ENCODE results near the gene VMP1.
"Not testable (repeated sequence)": the region's sequence is repeated elsewhere in the genome, so short reads cannot be mapped to it uniquely, and the experiment has no call there.

Gene VMP1

DNA sequence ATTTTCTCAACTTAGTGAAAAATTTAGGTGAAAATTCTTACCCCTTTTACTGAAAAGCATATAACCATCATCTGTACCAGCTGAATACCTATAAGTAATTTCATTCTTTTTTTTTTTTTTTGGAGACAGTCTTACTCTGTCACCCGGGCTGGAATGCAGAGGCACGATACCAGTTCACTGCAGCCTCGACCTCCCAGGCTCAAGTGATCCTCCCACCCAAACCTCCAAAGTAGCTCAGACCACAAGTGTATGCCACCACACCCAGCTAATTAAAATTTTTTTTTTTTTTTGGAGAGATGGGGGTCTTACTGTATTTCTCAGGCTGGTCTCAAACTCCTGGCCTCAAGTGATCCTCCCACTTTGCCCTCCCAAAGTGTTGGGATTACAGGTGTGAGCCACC is 151.5 kb downstream of the VMP1 start:
- DNase-seq (ENCODE audit: low read depth, low spot score) = no peak

DNA sequence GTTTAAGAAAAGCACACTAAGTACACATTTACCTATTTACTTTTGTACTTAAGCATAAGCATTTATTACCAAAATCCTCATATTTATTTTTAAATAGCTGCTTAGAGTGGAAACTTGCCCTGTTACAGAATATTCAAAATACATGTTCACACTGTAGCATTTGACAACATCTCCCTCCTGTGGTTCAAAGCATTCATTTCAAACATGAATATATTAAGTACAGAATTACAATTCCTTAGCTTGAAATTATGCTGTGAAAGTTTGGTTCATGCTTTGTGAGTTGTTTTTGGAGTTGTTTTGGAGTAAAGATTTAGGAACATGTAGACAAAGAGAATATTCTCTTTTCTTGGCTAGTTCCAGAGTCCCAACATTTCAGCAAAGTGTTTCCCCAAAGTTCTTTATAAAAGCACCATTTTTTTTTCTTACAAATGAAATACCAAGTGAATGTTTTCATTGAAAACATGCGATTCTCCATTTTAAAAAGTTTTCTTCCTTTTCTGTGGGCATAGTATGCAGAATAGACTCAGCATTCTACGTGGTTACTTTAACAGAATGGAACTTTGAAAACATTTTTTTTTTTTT is 152.1 kb downstream of the VMP1 start:
- DNase-seq (ENCODE audit: low read depth, low spot score) = no peak

DNA sequence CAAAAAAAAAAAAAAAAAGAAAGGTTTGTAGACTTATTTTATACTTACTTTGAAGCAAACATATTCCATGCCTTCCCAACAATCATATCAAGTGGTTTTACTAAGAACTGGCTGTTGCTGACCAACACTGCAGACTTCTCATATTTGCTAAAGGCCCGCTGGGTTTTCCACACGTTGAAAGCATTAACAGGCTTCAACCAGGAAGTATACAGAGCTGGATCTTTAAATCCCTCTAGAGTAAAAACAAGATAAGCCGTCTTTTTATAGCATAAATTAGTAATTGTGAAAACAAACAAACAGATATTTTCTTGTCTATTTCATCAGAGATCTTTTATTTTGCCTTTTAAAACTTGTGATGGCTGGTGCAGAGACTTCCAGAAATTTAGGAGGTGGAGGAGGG is 156.2 kb downstream of the VMP1 start:
- DNase-seq (ENCODE audit: low read depth, low spot score) = no peak

DNA sequence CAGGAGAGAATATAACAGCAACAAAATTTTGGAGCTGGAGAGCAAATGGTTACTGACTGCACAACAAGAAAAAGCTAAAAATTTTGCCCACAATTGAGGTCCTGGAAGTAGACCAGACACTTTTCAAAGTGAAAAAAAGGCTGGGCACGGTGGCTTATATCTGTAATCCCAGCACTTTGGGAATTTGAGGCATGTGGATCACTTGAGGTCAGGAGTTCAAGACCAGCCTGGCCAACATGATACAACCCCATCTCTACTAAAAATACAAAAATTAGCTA is 162.4 kb downstream of the VMP1 start:
- DNase-seq (ENCODE audit: low read depth, low spot score) = no peak

DNA sequence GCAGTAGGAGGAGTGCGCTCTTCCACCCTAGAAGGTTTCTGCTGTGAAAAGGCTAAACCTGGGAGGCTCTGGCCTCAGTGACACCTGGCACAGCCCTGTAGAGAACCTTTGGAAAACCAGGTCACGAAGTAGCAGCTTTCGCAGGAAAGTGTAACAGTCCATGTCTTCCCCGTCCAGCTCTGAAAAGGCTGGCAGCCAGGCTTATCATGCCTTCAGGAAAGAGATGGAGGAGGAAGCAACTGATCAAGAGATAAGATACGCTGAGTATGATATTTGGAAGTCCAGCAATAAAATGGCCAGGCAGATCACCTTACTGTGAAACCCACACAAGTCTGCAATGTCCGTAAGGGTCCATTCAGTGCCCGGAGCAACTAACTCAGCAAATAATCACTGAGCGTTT is 163.0 kb downstream of the VMP1 start:
- no peak for DNase-seq (ENCODE audit: low read depth, low spot score)

DNA sequence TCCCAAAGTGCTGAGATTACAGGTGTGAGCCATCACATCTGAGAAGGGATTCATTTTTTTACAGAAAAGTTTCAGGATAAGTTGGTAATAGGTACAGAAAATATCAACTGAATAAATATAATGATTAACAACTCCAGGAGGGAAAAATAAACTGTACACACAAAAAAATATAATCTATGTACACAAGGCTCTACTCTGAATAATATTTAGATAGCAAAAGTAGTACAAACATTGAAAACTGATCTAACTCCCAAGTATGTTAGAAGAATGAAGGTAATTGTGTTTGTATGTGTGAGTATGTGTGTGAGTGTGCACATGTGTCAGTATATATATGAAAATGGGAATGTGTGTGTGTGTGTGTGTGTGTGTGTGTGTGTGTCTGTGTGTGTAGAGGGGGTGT is 164.9 kb downstream of the VMP1 start:
- no peak for DNase-seq (ENCODE audit: low read depth, low spot score)

DNA sequence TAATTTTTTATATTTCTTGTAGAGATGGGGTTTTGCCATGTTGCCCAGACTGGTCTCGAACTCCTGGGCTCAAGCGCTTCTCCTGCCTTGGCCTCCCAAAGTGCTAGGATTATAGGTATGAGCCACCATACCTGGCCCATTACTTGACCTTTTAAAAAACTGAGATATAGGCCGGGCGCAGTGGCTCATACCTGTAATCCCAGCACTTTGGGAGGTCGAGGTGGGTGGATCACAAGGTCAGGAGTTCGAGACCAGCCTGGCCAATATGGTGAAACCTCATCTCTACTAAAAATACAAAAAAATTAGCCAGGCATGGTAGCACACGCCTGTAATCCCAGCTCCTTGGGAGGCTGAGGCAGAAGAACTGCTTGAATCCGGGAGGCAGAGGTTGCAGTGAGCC is 166.0 kb downstream of the VMP1 start:
- not testable (repeated sequence) for DNase-seq (ENCODE audit: low read depth, low spot score)

DNA sequence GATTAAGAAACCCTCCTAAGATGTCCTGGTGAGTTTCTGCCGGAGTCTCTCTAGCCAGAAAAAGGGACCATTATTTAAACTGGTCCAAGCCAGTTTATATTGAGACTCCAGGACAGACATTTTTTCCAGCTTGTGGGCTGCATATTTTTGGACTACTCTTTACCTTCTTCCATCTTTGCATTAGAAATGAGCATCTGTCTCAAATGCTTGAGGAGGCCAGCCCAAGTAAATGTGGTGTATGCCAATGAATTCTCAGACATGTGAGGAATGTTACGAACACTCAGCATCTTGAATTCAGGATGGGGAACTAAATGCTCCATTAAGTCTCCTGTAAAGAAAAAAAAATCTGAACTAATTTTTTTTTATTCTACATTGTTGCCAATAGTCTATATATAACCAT is 166.9 kb downstream of the VMP1 start:
- no peak for DNase-seq (ENCODE audit: low read depth, low spot score)

DNA sequence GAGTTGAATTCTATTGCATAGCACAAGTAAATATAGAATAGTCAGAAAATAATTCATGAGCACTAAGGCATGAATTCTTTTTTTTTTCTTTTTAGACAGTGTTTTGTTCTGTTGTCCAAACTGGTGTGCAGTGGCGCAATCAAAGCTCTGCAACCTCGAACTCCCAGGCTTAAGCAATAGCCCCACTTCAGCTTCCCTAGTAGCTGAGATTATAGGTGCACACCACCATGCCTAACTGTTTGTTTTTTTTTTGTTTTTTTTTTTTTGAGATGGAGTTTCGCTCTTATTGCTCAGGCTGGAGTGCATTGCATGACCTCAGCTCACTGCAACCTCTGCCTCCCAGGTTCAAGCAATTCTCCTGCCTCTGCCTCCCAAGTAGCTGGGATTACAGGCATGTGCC is 168.7 kb downstream of the VMP1 start:
- DNase-seq (ENCODE audit: low read depth, low spot score) = no peak

DNA sequence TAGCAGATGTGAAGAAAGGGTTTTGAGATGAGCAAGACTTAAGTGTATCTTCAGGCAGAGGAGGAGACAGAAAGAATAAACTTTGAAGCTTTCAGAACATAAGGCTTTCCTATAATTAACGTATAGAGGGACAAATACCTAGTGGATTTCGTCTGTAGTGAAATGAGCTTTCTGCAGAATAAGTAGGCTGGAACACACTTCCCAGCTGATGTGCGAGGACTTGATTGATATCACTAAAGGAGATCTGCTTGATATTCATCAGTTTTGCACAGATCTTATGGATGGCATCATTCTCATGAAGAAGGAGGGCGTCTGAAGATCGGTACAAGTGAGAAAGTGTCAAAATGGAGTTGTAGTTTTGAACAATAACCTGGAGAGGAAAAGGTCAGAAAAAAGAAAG is 170.5 kb downstream of the VMP1 start:
- DNase-seq (ENCODE audit: low read depth, low spot score) = no peak

DNA sequence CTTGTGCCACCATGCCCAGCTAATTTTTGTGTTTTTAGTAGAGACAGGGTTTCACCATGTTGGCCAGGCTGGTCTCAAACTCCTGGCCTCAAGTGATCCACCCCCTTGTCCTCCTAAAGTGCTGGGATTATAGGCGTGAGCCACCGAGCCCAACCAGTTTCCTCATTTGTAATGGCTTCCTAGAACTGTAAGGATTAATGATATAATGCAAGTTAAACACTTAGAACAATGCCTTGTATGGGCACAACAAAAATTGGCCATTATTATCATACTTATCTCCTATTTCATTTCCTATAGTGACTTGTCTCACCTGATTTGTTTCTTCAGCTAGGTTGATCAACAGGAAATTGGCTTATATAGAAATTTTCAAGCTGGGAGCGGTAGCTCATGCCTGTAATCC is 171.2 kb downstream of the VMP1 start:
- DNase-seq (ENCODE audit: low read depth, low spot score) = no peak

DNA sequence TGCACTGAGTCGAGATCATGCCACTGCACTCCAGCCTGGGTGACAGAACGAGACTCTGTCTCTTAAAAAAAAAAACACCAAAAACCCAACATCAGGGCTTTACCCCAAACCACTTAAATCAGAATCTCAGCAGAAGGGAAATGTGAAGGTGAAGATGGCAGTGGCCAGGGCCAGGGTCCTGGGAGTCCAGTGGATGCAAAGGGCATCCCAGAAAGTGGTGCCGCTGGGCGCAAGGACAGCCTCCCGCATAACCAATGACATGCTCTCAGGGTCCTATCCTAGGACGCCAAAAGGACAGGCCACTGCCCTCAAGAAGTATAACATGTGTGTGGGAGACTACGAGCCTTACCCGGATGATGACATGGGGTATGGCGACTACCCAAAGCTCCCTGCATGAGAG is 177.4 kb downstream of the VMP1 start:
- no peak for DNase-seq (ENCODE audit: low read depth, low spot score)

DNA sequence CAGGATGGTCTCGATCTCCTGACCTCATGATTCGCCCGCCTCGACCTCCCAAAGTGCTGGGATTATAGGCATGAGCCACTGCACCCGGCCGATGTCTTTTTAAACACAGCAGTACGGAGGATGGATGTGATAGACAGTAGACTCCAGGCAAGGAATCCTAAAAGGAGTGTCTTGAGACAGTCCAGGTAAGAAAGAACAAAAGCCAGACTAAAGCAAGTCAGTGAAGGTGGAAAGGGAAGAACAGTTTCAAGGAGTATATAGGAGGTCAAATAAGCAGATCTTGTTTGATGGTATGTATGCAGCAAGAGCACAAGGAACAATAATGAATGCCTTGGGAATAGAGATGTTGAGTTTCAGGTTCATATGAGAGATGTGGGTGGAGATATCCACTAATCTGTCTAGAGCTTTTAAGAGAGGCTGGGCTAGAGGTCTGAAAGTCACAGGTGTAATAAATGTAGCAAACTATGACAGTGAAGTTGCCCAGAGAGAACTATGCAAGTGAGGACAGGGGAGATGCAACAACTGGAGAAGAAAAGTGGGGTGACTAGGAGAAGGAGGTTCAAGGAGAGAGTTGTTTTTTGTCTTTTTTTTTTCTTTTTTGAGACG is 180.8 kb downstream of the VMP1 start:
- DNase-seq (ENCODE audit: low read depth, low spot score) = no peak

DNA sequence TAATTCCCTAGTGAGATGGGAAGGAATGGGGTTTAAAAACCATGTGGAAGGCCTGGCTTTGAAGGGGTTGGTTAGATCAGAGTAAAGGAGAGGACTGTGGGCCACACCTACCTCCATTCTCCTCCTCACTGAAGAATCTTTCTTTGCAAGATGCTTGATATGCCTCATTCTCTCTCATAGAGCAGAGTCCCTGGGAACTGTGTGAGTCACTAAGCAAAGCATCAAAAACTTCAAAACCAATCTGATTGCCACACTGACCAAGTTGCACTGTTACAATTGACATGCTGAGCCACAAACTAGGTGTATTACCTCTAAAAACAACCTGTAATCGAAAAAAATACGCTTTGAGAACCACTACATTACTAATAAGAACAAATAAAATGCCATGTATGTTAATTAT is 183.3 kb downstream of the VMP1 start:
- no peak for DNase-seq (ENCODE audit: low read depth, low spot score)

Measured in ELF-1 (cell line).